Measurements from ENCODE around the gene LRRK1. TPM values are rescaled to one million over a fixed set of nuclear protein-coding genes. Genes with fewer than 3 reads are reported as not detected.

The LRRK1 gene
- total and polyA plus RNA-seq, 2 of the 4 experiments (the other 2 are of a cell fraction) = 3.0 to 5.8 TPM

- no peak overlapping the region for H3K56ac ChIP-seq (ENCODE audit: extremely low read depth, insufficient read depth, low read length)
- no peak overlapping the region for H4K91ac ChIP-seq (ENCODE audit: insufficient read depth, low read depth, low read length)
- H4K8ac ChIP-seq (ENCODE audit: low read depth in 2 of 2, low read length in 2 of 2) = no peak overlapping the region
- H3K18ac ChIP-seq (ENCODE audit: low read depth, low read length) = no peak overlapping the region
- H3K4ac ChIP-seq (ENCODE audit: low read depth, low read length) = no peak overlapping the region
- no peak overlapping the region for H2BK20ac ChIP-seq (ENCODE audit: low read depth, low read length)
- ATAC-seq (ENCODE audit: low read depth) (no peak), DNase-seq (no peak)
- no peak overlapping the region; the same call in 1 of the 2 replicates for H4K5ac ChIP-seq (ENCODE audit: low read depth, low read length)
- dilution Hi-C loops (cut with HindIII; ENCODE audit: low sequenced_read_pairs, unreplicated experiment) (no loop called here), intact Hi-C loops (cut with micrococcal nuclease) (no loop called here), in situ Hi-C loops (cut with MboI; ENCODE audit: low sequenced_read_pairs) (no loop called here)
- H3K9ac ChIP-seq (ENCODE audit: low read depth, low read length) = no peak overlapping the region
- H2BK120ac ChIP-seq (ENCODE audit: low read depth, low read length) = no peak overlapping the region
- H3K27me3 ChIP-seq (ENCODE audit: control insufficient read depth, insufficient read depth, low read length) = no peaks in the 10 kb centered on the region
- no peak overlapping the region for H2BK5ac ChIP-seq (ENCODE audit: low read depth, low read length, poor library complexity, severe bottlenecking)
- no peak overlapping the region for H2AK9ac ChIP-seq (replicated peaks; ENCODE audit: low read depth, low read length, poor library complexity)
- H4K20me1 ChIP-seq (ENCODE audit: insufficient read depth, low read length) = no peaks in the 10 kb centered on the region
- H3K36me3 ChIP-seq (ENCODE audit: control insufficient read depth, insufficient read depth, low read length) = peaks cover 21% of the 10 kb centered on the region
- peaks cover 22% of the 10 kb centered on the region for H3K9me1 ChIP-seq (ENCODE audit: insufficient read depth, low read length)
- peaks cover 29% of the 10 kb centered on the region for H3K4me1 ChIP-seq (ENCODE audit: control insufficient read depth, insufficient read depth, low read length)
- no peak overlapping the region for H3K4me3 ChIP-seq (ENCODE audit: insufficient read depth, low read depth, low read length)
- no peak overlapping the region for H3K4me2 ChIP-seq (ENCODE audit: low read depth, low read length)
- no peak overlapping the region for H3K23ac ChIP-seq (ENCODE audit: low read depth, low read length)
- CTCF ChIA-PET = no interaction called here
- no peak overlapping the region for H3K27ac ChIP-seq (ENCODE audit: insufficient read depth, low read length)
- no peak overlapping the region for H2BK15ac ChIP-seq (ENCODE audit: low read depth, low read length)
- BruUV-seq (replicated peaks) = no TSS peak
- H3K9me3 ChIP-seq (ENCODE audit: control insufficient read depth, insufficient read depth, low read length) = no peaks in the 10 kb centered on the region
- no peak overlapping the region for H2AFZ ChIP-seq (replicated peaks; ENCODE audit: low read length, poor library complexity)
- POLR2A ChIA-PET (ENCODE audit: unreplicated experiment) = no interaction called here
- 91% methylated on average over 13 of the region's 26 CpGs; no CpG with 5 or more reads in 1 of the 2 experiments for WGBS, 2 experiments (ENCODE audit: extremely low coverage in 2 of 2, insufficient read length in 1 of 2)
- H3K14ac ChIP-seq (replicated peaks; ENCODE audit: low read depth, low read length) = no peak overlapping the region
- H3K79me1 ChIP-seq (ENCODE audit: low read depth in 1 of 2, low read length in 2 of 2) = peaks cover 0 to 16% of the 10 kb centered on the region in 2 experiments; a peak in 1 of 4 replicates
- H2AK5ac ChIP-seq (ENCODE audit: low read depth, low read length) = no peak overlapping the region
- TF ChIP-seq SMC3 (IDR thresholded peaks at IDR 0.05; ENCODE audit: low read depth, low read length) = no peak
- no peak for TF ChIP-seq USF2 (IDR thresholded peaks at IDR 0.05; ENCODE audit: low read depth, low read length)
- no peak for TF ChIP-seq RCOR1 (IDR thresholded peaks at IDR 0.05; ENCODE audit: insufficient replicate concordance, low read length)
- no peak for TF ChIP-seq MXI1 (IDR thresholded peaks at IDR 0.05; ENCODE audit: borderline replicate concordance, low read depth, low read length)
- no peak for TF ChIP-seq MAZ (IDR thresholded peaks at IDR 0.05; ENCODE audit: borderline replicate concordance, low read depth, low read length)
- no peak for TF ChIP-seq FOS (IDR thresholded peaks at IDR 0.05; ENCODE audit: low read depth, low read length)
- no peak for TF ChIP-seq BHLHE40 (IDR thresholded peaks at IDR 0.05; ENCODE audit: low read depth, low read length)
- no peak for TF ChIP-seq CEBPB (IDR thresholded peaks at IDR 0.05; ENCODE audit: low read depth, low read length)
- no peak for TF ChIP-seq MAFK (IDR thresholded peaks at IDR 0.05; ENCODE audit: low read depth, low read length)
- TF ChIP-seq NFE2L2 (IDR thresholded peaks at IDR 0.05; ENCODE audit: low read depth, low read length) = no peak
- TF ChIP-seq CTCF (conservative IDR thresholded peaks at IDR 0.05; ENCODE audit: low read depth, low read length) = no peak
- no peak for TF ChIP-seq CHD1 (IDR thresholded peaks at IDR 0.05; ENCODE audit: low read depth, low read length)
- TF ChIP-seq RAD21 (IDR thresholded peaks at IDR 0.05; ENCODE audit: low read length) = no peak
- TF ChIP-seq POLR2A (IDR thresholded peaks at IDR 0.05; ENCODE audit: low read depth, low read length) = no peak
- TF ChIP-seq RFX5 (IDR thresholded peaks at IDR 0.05; ENCODE audit: low read depth, low read length) = no peak
These were observed 147.6 kb downstream of the LRRK1 start for GRCh38 chr15:101066501-101067408.
